Muscle layer of duodenum (tissue), 2 donors: ENCODE data around the gene RPL3.

Experiments
- H3K27ac ChIP-seq: one replicate; pipeline ENCODE4 v1.7.0; 2013; ENCODE audit warnings: mild to moderate bottlenecking, low read length
- H3K27me3 ChIP-seq: one replicate; pipeline ENCODE4 v1.7.0; 2013; ENCODE audit warnings: low read depth, mild to moderate bottlenecking, control low read depth, low read length
- H3K36me3 ChIP-seq, 2 donors: one replicate each; pipeline ENCODE4 v1.7.0; 2013; ENCODE audit warnings: low read length in 2 of 2, control low read depth in 1 of 2, mild to moderate bottlenecking in 1 of 2; ENCODE audit not compliant: insufficient read depth in 2 of 2, control insufficient read depth in 1 of 2
- H3K4me1 ChIP-seq, 2 donors: one replicate each; pipeline ENCODE4 v1.7.0; 2013; ENCODE audit warnings: low read length in 2 of 2, mild to moderate bottlenecking in 2 of 2, control low read depth in 1 of 2, moderate library complexity in 1 of 2; ENCODE audit not compliant: insufficient read depth in 2 of 2, control insufficient read depth in 1 of 2
- H3K4me3 ChIP-seq, 2 donors: one replicate each; pipeline ENCODE4 v1.7.0; 2013; ENCODE audit warnings: low read length in 2 of 2, low read depth in 1 of 2, mild to moderate bottlenecking in 1 of 2
- H3K9me3 ChIP-seq, 2 donors: one replicate each; pipeline ENCODE4 v1.7.0; 2013; ENCODE audit warnings: low read length in 2 of 2, control low read depth in 1 of 2, mild to moderate bottlenecking in 1 of 2; ENCODE audit not compliant: control insufficient read depth in 1 of 2
- donor health status: healthy.

Gene RPL3

GRCh38 chr22:39294571-39295468 is 24.6 kb downstream of the RPL3 start:
- H3K27ac ChIP-seq: no peak overlapping the region
- H3K4me3 ChIP-seq: no peak overlapping the region
- no peaks in the 10 kb centered on the region for H3K27me3 ChIP-seq
- H3K4me1 ChIP-seq: peaks cover 0 to 29% of the 10 kb centered on the region in 2 donors
- H3K36me3 ChIP-seq: no peaks in the 10 kb centered on the region
- H3K9me3 ChIP-seq: no peaks in the 10 kb centered on the region

GRCh38 chr22:39293766-39294368 is 25.6 kb downstream of the RPL3 start:
- no peak overlapping the region for H3K27ac ChIP-seq

GRCh38 chr22:39292561-39293074 is 26.8 kb downstream of the RPL3 start:
- Histone ChIP-seq H3K27ac (peak overlapping the region; percentile 58), H3K4me3 (no peak overlapping the region), H3K9me3 (no peaks in the 10 kb centered on the region), H3K27me3 (no peaks in the 10 kb centered on the region), H3K4me1 (peaks cover 0 to 28% of the 10 kb centered on the region in 2 donors), H3K36me3 (no peaks in the 10 kb centered on the region)

More at GRCh38 chr22:39293766-39294368, 25.6 kb downstream of the RPL3 start:
- H3K36me3 ChIP-seq: no peaks in the 10 kb centered on the region
- H3K9me3 ChIP-seq: no peaks in the 10 kb centered on the region
- H3K4me3 ChIP-seq: no peak overlapping the region
- peaks cover 0 to 29% of the 10 kb centered on the region in 2 donors for H3K4me1 ChIP-seq
- H3K27me3 ChIP-seq: no peaks in the 10 kb centered on the region

GRCh38 chr22:39292031-39292462 is 27.4 kb downstream of the RPL3 start:
- H3K27ac ChIP-seq: peak overlapping the region; percentile 58

DNA sequence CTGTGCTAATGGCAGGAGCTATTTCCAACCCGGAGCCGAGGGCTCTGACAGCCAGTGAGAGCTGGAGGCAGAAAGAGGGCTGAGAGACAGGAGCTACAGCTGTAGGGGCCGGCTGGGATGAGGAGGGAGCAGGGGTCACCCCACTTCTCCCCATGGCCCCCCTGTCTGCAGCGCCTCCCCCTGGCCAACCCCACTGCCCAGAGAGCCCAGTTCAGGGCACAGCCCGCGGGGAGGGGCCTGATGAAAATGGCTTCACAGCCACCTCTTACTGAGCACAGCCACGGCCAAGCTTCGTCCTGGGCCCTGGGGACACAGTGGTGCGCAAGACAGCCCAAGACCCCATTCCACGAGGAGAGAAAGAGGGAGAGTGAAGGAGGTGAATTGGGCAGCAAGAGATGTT is 27.9 kb downstream of the RPL3 start:
- H3K27me3 ChIP-seq: no peaks in the 10 kb centered on the region
- H3K4me1 ChIP-seq: peaks cover 0 to 19% of the 10 kb centered on the region in 2 donors
- H3K27ac ChIP-seq: no peak overlapping the region
- no peaks in the 10 kb centered on the region for H3K9me3 ChIP-seq
- H3K36me3 ChIP-seq: no peaks in the 10 kb centered on the region
- H3K4me3 ChIP-seq: no peak overlapping the region

More at GRCh38 chr22:39292031-39292462, 27.4 kb downstream of the RPL3 start:
- Histone ChIP-seq H3K27me3 (no peaks in the 10 kb centered on the region), H3K9me3 (no peaks in the 10 kb centered on the region), H3K36me3 (no peaks in the 10 kb centered on the region), H3K4me3 (no peak overlapping the region), H3K4me1 (peaks cover 0 to 23% of the 10 kb centered on the region in 2 donors)

DNA sequence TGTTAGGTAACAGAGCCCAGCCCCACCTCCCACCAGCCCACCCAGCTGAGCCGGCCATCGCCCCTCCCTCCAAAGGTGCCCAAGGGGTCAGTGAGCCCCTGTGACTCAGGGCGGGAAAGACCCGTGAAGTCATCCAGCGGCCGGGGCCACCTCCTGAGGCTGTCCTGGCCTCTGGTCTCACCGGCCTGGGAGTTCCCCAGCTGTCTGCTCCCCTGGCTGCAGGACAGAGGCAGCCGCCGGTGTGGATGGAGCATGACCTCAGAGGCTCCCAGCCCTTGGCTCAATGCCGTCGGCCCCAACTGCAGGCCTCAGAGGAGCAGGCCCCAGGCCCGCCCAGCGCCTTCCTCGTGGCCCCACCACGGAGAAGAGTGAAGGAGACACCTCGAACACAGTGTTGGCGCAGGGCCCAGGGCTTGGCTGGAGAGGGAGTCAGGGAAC is 28.7 kb downstream of the RPL3 start:
- peaks cover 0 to 19% of the 10 kb centered on the region in 2 donors for H3K4me1 ChIP-seq
- no peak overlapping the region for H3K27ac ChIP-seq
- no peaks in the 10 kb centered on the region for H3K27me3 ChIP-seq
- H3K36me3 ChIP-seq: no peaks in the 10 kb centered on the region
- no peaks in the 10 kb centered on the region for H3K9me3 ChIP-seq
- H3K4me3 ChIP-seq: no peak overlapping the region

- no peaks in the 10 kb centered on the region for H3K27me3 ChIP-seq
- H3K27ac ChIP-seq: no peak overlapping the region
- peaks cover 0 to 19% of the 10 kb centered on the region in 2 donors for H3K4me1 ChIP-seq
- H3K36me3 ChIP-seq: no peaks in the 10 kb centered on the region
- H3K9me3 ChIP-seq: peaks cover under 1 to 2% of the 10 kb centered on the region in 2 donors
- H3K4me3 ChIP-seq: no peak overlapping the region
Measured at GRCh38 chr22:39289975-39290720, 29.3 kb downstream of the RPL3 start.

- Histone ChIP-seq H3K9me3 (peaks cover 5 to 7% of the 10 kb centered on the region in 2 donors), H3K36me3 (no peaks in the 10 kb centered on the region), H3K4me1 (peaks cover 0 to 19% of the 10 kb centered on the region in 2 donors), H3K27me3 (no peaks in the 10 kb centered on the region), H3K4me3 (no peak overlapping the region), H3K27ac (no peak overlapping the region)
Measured at GRCh38 chr22:39289533-39289932, 29.9 kb downstream of the RPL3 start.

DNA sequence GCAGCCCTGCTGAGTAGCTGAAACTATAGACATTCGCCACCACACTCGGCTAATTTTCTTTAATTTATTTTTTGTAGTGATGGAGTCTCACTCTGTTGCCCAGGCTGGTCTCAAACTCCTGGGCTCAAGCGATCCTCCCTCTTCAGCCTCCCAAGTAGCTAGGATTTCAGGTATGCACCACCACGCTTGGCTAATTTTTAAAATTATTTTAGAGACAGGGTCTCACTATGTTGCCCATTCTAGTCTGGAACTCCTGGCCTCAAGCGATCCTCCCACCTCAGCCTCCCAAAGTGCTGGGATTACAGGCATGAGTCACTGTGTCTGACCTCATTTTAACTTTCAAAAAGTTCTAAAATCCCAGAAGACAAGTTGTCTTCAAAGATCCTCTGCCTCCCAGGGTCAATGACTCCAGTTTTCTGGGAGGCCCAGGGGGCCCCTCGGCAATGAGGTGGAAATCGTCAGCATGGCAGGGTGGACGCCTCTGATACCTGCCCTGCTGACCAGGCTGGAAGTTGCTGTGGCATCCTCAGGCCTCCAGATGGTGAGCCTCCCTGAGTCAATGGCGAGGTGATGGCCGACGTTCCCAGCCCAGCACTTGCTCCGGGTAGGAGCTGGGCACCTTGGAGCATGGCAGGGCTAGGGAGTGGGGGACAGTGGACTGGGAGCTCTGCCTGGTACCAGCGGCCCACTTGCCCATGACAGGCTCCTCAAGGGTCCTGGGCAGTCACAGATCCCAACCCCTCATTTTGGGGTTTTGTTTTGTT is 31.1 kb downstream of the RPL3 start:
- peaks cover 0 to 19% of the 10 kb centered on the region in 2 donors for H3K4me1 ChIP-seq
- H3K36me3 ChIP-seq: no peaks in the 10 kb centered on the region
- H3K27me3 ChIP-seq: no peaks in the 10 kb centered on the region
- no peak overlapping the region for H3K4me3 ChIP-seq
- no peak overlapping the region for H3K27ac ChIP-seq
- H3K9me3 ChIP-seq: peaks cover 5 to 7% of the 10 kb centered on the region in 2 donors

DNA sequence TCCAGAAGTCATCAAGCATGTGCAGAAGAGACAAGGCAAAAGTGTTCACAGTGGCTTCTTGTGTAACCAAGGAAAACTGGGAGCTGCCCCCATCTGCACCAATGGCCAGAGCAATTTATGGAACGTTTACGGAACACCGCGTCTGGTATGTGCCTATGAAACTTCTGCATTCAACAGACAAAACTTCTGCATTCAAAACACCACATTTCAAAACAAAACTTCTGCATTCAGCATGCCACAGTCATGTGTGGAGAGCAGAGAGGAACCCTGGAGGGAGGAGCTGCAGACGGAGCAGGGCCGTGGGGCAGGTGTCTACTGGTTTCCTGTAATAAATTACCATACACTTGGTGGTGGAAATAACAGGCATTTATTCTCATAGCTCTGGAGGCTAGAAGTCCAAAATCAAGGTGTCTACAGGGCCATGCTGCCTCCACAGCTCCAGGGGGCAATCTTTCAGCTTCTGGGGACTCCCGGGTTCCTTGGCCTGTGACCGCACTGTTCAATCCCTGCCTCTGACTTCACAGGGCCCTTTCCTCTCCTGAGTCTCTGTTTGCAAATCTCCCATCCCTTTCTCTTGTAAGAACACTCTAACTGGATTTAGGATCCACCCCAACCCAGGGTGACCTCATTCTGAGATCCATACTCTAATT is 32.2 kb downstream of the RPL3 start:
- Histone ChIP-seq H3K4me1 (peaks cover 0 to 19% of the 10 kb centered on the region in 2 donors), H3K27me3 (no peaks in the 10 kb centered on the region), H3K4me3 (no peak overlapping the region), H3K36me3 (no peaks in the 10 kb centered on the region), H3K9me3 (peaks cover 5 to 7% of the 10 kb centered on the region in 2 donors), H3K27ac (no peak overlapping the region)
